Middle frontal gyrus (tissue), 1 donor: ENCODE measurements around the gene C1QTNF3.
"Not testable (repeated sequence)": the region's sequence is repeated elsewhere in the genome, so short reads cannot be mapped to it uniquely, and the experiment has no call there.

ENCODE experiments used
- DNase-seq: peaks from one replicate; pipeline ENCODE4 v3.0.0-alpha.2; 2015; ENCODE audit warnings: low spot score; ENCODE audit errors: extremely low spot score

The C1QTNF3 gene

GRCh38 chr5:34022121-34022705 lies 20.8 kb downstream of the C1QTNF3 start:
- no peak for DNase-seq

DNA sequence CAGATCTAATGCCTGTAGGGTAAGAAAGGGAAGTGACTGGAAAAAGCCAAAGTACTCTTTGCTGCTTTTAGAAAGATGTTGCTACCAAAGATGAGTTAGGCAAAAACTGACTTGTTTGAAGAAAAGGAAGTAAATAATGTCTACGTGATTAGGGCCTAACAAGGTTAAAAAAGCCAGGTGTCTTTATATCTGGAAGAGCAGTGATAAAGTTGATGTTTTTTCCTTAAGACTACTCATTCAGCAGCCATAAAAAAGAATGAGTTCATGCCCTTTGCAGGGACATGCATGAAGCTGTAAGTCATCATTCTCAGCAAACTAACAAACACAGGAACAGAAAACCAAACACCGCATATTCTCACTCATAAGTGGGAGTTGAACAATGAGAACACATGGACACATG lies 21.7 kb downstream of the C1QTNF3 start:
- no peak for DNase-seq

- no peak for DNase-seq
These were observed 22.3 kb downstream of the C1QTNF3 start for GRCh38 chr5:34020726-34021125.

- no peak for DNase-seq
These were observed 25.8 kb downstream of the C1QTNF3 start for GRCh38 chr5:34017254-34017653.

- no peak for DNase-seq
These were observed 26.3 kb downstream of the C1QTNF3 start for GRCh38 chr5:34016750-34017149.

DNA sequence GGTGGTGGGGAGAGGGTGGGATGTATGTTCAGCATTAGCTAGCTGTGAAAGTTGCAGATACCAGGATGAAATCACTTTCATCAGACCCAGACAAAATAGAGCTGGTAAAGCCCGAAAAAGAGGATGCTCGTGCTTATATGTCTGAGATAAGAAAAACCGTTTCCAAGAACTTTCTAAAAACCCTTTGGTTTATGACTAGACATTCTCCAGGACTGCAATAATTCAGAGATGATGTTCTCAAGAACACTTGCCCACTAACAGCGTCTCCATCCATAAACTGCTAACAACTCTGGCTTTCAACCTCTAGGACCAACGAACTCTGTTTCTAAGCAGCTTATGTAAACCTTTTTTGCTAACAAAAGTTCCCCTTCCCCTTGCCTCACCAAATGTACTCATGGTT lies 26.8 kb downstream of the C1QTNF3 start:
- no peak for DNase-seq

GRCh38 chr5:34015120-34015822 lies 27.7 kb downstream of the C1QTNF3 start:
- DNase-seq = no peak

GRCh38 chr5:34014626-34015025 lies 28.4 kb downstream of the C1QTNF3 start:
- no peak for DNase-seq

DNA sequence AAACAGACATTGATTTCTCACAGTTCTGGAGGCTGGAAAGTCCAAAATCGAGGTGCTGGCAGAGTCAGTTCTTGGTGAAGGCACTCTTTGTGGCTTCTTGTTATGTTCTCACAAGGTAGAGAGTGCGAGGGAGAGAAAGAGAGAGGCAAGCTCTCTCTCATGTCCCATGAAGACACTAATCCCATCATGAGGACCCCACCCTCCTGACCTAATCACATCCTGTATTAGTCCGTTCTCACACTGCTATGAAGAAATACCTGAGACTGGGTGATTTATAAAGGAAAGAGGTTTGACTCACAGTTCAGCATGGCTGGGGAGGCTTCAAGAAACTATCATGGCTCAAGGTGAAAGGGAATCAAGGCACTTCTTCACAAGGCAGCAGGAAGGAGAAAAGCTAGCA lies 29.5 kb downstream of the C1QTNF3 start:
- DNase-seq = no peak

DNA sequence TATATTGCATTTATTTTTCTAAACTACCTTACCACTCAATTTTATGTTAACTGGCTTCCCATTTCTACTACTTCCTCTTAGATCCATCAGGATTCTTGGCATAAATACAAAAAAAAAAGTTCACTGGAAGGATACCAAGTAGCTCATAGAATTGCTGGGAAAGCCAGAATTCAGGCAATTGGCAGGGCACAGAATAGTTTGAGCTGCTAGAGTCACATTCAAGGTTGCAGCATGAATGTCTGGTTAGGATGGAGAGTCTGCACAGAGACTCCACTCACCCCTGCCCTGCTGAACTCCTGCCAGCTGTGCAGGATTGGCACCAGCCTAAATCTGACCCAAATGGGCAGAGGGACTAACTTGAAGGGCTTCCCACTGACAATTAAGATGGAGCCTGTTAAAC lies 30.2 kb downstream of the C1QTNF3 start:
- DNase-seq = no peak

- no peak for DNase-seq
These were observed 31.5 kb downstream of the C1QTNF3 start for GRCh38 chr5:34011536-34011935.

- DNase-seq = not testable (repeated sequence)
These were observed 32.9 kb downstream of the C1QTNF3 start for GRCh38 chr5:34010146-34010545.

DNA sequence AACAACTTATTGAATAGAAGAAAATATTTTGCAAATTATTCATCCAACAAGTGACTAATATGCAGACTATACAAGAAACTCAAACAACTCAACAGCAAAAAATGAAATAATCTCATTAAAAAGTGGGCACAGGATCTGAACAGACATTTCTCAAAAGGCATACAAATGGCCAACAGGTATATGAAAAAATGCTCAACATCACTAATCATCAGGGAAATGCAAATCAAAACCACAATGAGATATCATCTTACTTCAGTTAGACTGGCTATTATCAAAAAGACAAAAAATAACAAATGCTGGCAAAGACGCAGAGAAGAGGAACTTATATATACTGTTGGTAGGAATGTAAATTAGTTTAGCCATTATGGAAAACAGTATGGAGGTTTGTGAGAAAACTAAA lies 33.4 kb downstream of the C1QTNF3 start:
- DNase-seq = no peak

GRCh38 chr5:34008802-34009201 lies 34.2 kb downstream of the C1QTNF3 start:
- DNase-seq = no peak

DNA sequence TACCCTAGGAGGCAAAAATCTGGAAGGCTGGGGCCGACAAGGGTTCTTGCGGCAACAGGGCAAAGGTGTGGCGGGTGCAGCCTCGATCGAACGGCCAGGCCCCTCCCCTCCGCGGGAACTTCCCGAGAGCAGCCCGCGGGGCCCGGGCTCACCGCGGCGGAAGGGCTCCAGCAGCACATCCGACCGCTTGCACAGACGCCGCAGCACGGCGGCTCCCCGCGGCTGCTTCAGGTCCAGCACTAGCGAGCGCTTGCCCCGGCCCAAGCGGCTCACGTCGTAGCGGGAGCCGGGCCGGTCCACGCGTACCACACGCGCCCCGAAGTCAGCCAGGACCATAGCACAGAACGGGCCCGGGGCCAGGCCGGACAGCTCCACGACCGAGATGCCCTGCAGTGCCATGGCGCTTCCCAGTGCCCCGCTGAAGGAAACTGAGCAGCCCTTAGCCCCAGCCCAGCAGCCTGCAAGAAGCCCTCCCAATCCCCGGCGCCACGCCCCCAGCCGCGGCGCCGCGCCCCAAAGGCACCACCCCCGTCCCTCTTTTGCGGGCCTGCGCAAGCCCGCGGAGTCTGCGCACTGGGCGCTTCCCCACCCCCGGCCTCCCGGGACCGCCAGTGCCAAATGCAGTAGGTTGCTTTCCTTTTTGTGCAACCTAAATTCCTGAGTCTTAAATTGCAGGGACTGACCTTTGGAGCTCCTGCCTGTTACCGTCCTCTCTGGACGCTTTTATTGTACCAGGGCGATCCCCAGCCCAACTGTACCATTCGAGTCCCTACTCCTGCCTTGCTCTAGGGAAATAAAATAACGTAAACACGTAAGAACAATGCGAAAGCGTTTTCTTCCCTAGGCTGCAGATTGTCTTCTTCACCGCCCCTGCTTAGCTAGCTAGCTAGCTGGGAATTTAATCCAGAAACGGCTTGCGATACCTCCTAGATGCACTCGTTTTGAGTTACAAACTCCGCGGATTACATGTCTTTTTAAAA lies 35.1 kb downstream of the C1QTNF3 start, which contains the start of gene AMACR:
Gene AMACR (minus strand): TSS at position 430 of the 980 bp plus-strand sequence. CDS start 31 bp downstream, at position 399.
- DNase-seq = peak; percentile 81

- no peak for DNase-seq
These were observed 35.8 kb downstream of the C1QTNF3 start for GRCh38 chr5:34007201-34007620.

GRCh38 chr5:34005681-34006080 lies 37.3 kb downstream of the C1QTNF3 start:
- no peak for DNase-seq

GRCh38 chr5:34005211-34005610 lies 37.8 kb downstream of the C1QTNF3 start:
- no peak for DNase-seq

DNA sequence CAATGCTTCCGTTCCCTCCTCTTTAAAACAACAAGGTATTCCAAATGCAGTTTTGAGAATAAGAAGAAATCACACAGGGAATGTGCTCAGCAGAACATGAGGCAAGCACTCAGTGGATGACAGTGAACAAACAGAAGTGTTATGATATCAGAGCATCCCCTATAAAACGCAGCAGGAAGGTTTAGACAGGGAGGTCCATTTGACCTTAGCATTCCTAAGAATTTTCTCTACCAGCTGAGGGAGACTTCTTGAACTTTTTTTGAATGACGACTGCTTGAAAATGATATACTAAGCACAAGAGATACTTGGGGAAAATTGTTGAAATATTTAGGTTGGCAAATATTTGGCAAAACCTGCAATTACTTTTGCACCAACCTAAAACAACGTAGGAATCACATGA lies 39.1 kb downstream of the C1QTNF3 start:
- DNase-seq = no peak

GRCh38 chr5:34002629-34003328 lies 40.2 kb downstream of the C1QTNF3 start:
- DNase-seq = no peak

DNA sequence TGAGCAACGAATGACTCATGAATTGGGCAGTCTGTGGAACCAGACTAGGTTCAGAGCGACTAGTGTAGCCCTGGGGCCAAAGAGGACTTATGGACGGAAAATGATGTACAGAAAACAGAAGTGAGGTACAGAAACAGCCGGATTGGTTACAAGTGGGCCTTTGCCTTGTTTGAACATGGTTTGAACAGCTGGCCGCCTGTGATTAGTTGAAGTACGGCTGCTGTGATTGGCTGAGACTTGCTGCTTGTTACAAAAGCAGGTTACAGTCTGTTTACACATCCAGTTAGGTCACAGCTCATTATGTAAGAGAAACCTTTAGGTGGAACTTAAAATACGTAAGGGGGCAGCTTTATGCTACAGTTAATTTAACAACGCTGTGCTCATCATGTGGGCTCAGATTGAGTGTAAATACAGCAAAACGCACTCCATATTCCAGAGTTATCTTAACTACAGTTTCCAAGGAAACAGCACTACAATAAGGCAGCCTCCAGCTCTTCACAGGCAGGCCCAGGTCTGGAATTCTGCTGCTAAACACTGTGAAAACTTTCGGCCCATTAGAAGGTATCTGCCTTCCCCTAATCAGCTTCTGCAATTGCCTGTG lies 41.7 kb downstream of the C1QTNF3 start:
- DNase-seq = peak; percentile 29
